ENCODE measurements around the gene CARHSP1. TPM values are rescaled to one million over a fixed set of nuclear protein-coding genes. Genes with fewer than 3 reads are reported as not detected.
"Not testable (repeated sequence)": the region's sequence is repeated elsewhere in the genome, so short reads cannot be mapped to it uniquely, and the experiment has no call there.

Gene CARHSP1
- total and polyA plus RNA-seq, 2 experiments from 2014 or later = 140 to 167 TPM

DNA sequence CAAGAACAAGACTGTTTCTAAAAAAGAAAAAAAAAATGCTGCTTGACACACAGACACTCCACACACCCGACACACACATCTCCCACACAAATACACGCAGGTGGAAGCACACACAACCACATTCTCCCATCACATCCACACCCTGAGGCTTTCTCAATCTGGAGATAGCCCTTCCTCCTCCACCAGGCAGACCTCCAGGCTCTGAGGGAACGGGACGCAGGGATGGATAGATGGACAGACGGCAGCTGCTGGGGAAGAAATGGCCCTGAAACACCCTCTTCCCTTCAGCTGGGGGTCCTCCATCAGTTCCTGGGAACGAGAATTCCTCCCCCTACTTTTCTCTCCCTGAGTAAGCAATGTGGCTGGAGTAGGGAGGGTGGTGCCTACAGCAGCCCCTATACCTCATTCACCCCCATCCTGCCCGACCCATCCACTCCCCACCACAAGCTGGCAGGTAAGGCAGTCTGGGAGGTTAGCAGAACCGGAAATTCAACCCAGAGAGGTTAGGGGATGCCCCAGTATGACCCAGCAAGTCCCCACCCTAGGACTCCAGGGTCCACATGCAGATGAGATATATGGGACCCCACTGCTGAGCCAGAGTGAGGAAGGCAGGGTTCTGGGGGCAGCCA is 9.2 kb upstream of the CARHSP1 start:
- no peak for DNase-seq (ENCODE audit: low spot score)
- H3K27me3 ChIP-seq = no peaks in the 10 kb centered on the region
- TF ChIP-seq EZH2 (IDR thresholded peaks at IDR 0.05; ENCODE audit: borderline replicate concordance) (no peak), EZH2phosphoT487 (IDR thresholded peaks at IDR 0.05; ENCODE audit: low read depth, severe bottlenecking, unreplicated experiment) (no peak)
- TF ChIP-seq, protein P1, sequence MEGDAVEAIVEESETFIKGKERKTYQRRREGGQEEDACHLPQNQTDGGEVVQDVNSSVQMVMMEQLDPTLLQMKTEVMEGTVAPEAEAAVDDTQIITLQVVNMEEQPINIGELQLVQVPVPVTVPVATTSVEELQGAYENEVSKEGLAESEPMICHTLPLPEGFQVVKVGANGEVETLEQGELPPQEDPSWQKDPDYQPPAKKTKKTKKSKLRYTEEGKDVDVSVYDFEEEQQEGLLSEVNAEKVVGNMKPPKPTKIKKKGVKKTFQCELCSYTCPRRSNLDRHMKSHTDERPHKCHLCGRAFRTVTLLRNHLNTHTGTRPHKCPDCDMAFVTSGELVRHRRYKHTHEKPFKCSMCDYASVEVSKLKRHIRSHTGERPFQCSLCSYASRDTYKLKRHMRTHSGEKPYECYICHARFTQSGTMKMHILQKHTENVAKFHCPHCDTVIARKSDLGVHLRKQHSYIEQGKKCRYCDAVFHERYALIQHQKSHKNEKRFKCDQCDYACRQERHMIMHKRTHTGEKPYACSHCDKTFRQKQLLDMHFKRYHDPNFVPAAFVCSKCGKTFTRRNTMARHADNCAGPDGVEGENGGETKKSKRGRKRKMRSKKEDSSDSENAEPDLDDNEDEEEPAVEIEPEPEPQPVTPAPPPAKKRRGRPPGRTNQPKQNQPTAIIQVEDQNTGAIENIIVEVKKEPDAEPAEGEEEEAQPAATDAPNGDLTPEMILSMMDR (IDR thresholded peaks at IDR 0.05; ENCODE audit: poor library complexity) = no peak
- WGBS (ENCODE audit: low lambda C conversion rate, missing lambda C conversion rate) = 72% methylated on average over 8 of the region's 8 CpGs
- H3K4me2 ChIP-seq = no peak overlapping the region
- H3K27ac ChIP-seq = peak overlapping the region; percentile 88
- no peaks in the 10 kb centered on the region for H3K79me2 ChIP-seq
- H3K9me2 ChIP-seq (replicated peaks; ENCODE audit: insufficient read depth) = no peaks in the 10 kb centered on the region
- H2AFZ ChIP-seq = no peak overlapping the region
- no peaks in the 10 kb centered on the region for H4K20me1 ChIP-seq (ENCODE audit: insufficient read depth, poor library complexity, severe bottlenecking)
- H3K36me3 ChIP-seq (replicated peaks; ENCODE audit: insufficient read depth, low read depth) = no peaks in the 10 kb centered on the region
- H3K4me3 ChIP-seq = no peak overlapping the region
- H3K9me3 ChIP-seq (ENCODE audit: low read depth) = no peaks in the 10 kb centered on the region
- no peaks in the 10 kb centered on the region for H3K4me1 ChIP-seq (ENCODE audit: insufficient read depth)

DNA sequence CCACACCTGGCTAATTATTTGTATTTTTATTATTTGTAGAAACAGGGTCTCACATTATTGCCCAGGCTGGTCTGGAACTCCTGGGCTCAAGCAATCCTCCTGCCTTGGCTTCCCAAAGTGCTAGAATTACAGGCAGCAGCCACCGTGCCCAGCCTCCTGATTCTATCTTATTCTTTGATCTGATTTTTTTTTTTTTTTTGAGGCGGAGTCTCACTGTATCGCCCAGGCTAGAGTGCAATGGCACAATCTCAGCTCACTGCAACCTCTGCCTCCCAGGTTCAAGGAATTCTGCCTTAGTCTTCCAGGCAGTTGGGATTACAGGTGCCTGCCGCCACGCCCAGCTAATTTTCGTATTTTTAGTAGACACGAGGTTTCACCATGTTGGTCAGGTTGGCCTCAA is 6.5 kb upstream of the CARHSP1 start:
- not testable (repeated sequence) for H3K27me3 ChIP-seq; H3K36me3 ChIP-seq (replicated peaks; ENCODE audit: insufficient read depth, low read depth); H3K9me2 ChIP-seq (replicated peaks; ENCODE audit: insufficient read depth); H3K27ac ChIP-seq; DNase-seq (ENCODE audit: low spot score); H3K79me2 ChIP-seq; H3K4me2 ChIP-seq; H3K4me3 ChIP-seq; H3K9me3 ChIP-seq (ENCODE audit: low read depth); H4K20me1 ChIP-seq (ENCODE audit: insufficient read depth, poor library complexity, severe bottlenecking); H2AFZ ChIP-seq; H3K4me1 ChIP-seq (ENCODE audit: insufficient read depth)
- 85% methylated on average over 7 of the region's 7 CpGs for WGBS (ENCODE audit: low lambda C conversion rate, missing lambda C conversion rate)

DNA sequence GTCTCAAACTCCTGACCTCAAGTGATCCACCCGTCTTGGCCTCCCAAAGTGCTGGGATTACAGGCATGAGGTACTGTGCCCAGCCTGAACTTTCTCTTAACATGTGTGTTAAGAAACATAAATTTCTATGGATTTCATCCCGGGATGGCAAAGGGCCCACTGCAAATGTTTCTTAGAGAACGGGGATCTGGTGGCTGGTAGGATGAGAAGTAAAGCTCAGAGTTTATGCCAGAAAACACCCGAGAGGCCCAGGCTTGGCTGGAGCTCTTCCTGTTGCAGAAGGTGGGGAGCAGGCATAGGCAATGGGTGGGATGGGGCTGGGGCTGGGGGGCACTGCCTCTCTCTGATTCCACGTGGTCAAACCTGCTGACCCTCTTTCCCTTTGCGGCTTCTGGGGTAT is 5.6 kb upstream of the CARHSP1 start:
- Histone ChIP-seq H3K27ac (peak overlapping the region; percentile 26), H4K20me1 (ENCODE audit: insufficient read depth, poor library complexity, severe bottlenecking) (no peaks in the 10 kb centered on the region), H3K27me3 (no peaks in the 10 kb centered on the region), H3K4me1 (ENCODE audit: insufficient read depth) (peaks cover 15% of the 10 kb centered on the region), H3K9me3 (ENCODE audit: low read depth) (no peaks in the 10 kb centered on the region), H3K9me2 (replicated peaks; ENCODE audit: insufficient read depth) (no peaks in the 10 kb centered on the region), H3K36me3 (replicated peaks; ENCODE audit: insufficient read depth, low read depth) (no peaks in the 10 kb centered on the region), H2AFZ (no peak overlapping the region), H3K4me3 (no peak overlapping the region), H3K4me2 (no peak overlapping the region), H3K79me2 (no peaks in the 10 kb centered on the region)
- peak; percentile 46 for DNase-seq (ENCODE audit: low spot score)
- 64% methylated on average over 6 of the region's 6 CpGs for WGBS (ENCODE audit: low lambda C conversion rate, missing lambda C conversion rate)
- TF ChIP-seq, protein P1 (IDR thresholded peaks at IDR 0.05; ENCODE audit: poor library complexity) = no peak
- TF ChIP-seq EZH2 (IDR thresholded peaks at IDR 0.05; ENCODE audit: borderline replicate concordance) = no peak
- no peak for TF ChIP-seq EZH2phosphoT487 (IDR thresholded peaks at IDR 0.05; ENCODE audit: low read depth, severe bottlenecking, unreplicated experiment)

DNA sequence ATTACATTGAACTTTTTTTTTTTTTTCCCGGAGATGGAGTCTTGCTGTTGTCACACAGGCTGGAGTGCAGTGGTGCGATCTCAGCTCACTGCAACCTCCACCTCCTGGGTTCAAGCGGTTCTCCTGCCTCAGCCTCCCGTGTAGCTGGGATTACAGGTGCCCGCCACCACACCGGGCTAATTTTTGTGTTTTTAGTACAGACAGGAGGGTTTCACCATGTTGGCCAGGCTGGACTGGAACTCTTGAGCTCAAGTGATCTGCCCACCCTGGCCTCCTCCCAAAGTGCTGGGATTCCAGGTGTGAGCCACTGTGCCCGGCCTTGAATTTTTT is 5.0 kb upstream of the CARHSP1 start:
- H3K27me3 ChIP-seq; H3K9me3 ChIP-seq (ENCODE audit: low read depth); DNase-seq (ENCODE audit: low spot score); H3K9me2 ChIP-seq (replicated peaks; ENCODE audit: insufficient read depth); H3K79me2 ChIP-seq; H3K36me3 ChIP-seq (replicated peaks; ENCODE audit: insufficient read depth, low read depth); H2AFZ ChIP-seq; H3K4me3 ChIP-seq; H3K4me2 ChIP-seq; H4K20me1 ChIP-seq (ENCODE audit: insufficient read depth, poor library complexity, severe bottlenecking): not testable (repeated sequence)
- Histone ChIP-seq H3K4me1 (ENCODE audit: insufficient read depth) (peaks cover 15% of the 10 kb centered on the region), H3K27ac (peak overlapping the region; percentile 16)
- WGBS (ENCODE audit: low lambda C conversion rate, missing lambda C conversion rate) = 97% methylated on average over 7 of the region's 7 CpGs
